Middle frontal gyrus (tissue), 1 donor: Measurements from ENCODE around the gene ZRSR2.

Source experiments
- DNase-seq: peaks from one replicate; pipeline ENCODE4 v3.0.0-alpha.2; 2015; ENCODE audit warnings: low spot score; ENCODE audit errors: extremely low spot score

ZRSR2 gene

DNA sequence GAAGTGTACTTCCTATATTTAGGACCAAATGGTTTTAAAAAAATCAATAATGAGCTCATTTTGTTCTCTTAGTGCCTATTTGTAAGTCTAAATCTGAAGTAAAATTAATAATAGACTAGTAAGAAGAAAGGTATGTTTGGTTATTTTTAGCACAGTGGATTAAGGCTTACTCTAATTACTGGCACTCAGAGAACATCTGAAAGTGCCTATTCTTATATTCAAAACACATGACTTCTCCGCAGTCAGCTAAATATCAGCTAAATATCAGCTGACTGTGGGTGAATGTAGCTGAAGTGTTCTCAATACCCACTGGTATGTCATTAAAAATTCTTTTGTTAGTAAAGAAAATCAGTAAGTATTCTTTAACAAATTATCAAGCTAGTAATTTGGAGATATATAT lies 58.3 kb downstream of the ZRSR2 start:
- DNase-seq: no peak

DNA sequence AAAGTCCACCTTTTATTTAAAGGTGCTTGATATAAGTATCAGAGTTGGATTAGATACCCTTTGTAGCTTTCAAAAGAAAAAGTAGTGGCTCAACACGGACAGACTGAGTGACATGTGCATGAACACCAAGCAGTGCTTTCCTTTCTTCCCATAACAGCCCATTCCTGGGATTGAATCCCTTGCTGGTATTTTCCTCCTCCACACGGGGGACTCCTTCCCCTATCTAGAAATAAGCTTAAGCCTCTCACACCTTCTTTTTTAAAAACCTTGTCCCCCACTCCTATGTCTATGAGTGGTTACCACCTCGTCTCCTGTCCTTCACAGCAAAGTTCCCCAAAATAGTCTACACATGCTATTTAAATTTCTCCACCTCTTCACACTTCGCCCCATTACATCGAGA lies 59.3 kb downstream of the ZRSR2 start:
- no peak for DNase-seq

DNA sequence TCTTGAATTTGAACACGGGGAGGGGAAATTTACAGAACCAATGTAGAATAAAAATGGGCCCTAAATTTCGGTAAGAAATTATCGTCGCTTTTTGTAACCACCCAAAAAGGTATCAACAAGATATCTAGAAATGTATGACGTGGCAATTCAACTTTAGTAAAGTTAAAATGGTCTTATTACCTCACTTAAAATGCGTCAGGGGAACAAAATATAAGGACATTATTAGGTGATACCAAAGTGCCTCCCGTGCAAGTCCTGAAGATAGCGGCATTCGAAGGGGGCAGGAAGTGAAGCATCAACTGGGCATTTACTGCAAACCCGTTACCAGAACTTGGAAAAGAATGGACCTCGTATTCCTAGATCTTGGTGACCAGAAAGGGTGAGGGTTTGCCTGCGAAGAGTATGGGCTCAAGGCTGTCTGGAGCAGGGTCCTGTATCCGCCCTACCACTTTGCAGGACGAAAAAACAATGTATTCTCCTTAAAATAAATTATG lies 63.3 kb downstream of the ZRSR2 start:
- DNase-seq: no peak

DNA sequence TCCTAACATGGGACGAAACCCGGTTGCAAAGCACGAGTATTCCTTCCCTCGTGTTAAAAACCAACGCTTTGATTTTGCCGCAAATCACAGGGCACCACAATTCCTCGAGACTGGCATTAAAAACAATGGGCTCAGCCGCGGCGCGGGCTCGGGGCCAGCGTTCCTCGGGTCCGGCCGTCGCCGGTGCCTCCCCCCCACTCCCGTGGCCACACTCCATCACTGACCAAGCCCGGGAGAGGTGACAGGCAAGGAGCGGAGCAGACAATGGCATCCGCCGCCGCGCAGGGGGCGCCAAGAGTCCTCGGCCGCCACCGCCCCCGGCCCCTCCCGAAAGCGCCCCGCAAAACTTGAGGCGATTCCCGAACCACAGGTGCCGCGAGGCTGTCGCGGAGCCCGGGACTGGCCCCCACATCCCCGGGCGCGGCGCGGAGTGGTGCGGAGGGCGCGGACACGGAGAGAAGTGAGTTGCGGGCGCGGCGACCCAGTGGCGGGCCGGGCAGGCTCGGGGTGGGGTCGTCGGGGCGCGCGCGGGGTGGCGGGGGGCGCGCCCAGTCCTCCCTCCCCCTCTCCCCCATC lies 63.9 kb downstream of the ZRSR2 start:
- DNase-seq: no peak

DNA sequence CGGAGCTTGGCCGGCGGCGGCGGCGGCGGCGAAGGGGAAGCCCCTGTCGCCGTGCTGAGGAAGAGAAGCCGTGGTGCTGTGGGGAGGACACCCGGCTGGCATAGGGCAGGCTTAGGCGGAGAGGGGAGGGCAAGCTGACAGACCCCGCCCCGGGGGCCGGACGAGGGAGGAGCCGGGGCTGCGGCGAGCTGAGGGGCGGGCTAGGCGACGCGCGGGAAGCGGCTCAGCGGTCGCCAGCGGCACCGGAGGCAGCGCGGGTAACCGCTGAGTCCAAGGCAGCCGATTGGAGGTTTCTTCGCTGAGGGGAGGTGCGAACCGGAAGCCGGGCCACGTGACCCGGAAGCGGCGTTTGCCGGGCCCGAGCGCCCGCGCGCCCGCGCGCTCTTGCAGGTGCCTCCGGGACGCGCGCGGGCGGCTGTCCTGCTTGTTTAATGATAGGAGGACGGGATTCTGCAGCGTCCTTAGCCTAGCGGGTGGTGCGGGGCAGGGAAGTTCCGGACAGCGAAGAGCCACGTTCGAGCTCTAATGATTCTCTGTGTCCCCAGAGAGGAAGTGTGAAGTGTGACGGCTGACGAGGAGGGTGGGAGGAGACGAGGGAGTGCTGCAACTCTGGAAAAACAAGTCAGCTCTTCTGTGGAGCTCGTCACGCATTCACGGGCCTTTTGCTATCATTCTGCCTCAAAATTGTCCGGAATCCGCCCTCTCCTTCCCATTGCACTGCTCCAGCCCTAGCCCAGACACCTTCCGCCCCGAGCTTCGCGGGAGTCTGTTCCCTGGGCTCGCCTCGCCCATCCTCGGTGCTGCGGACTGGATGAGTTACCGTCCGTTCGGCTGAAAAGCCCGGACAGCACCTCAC lies 64.7 kb downstream of the ZRSR2 start, which contains the start of gene AP1S2:
TSS of gene AP1S2 (minus strand) at position 102 of the 856 bp plus-strand sequence. CDS start 2,289 bp downstream, outside the sequence.
- DNase-seq: peak; percentile 80

DNA sequence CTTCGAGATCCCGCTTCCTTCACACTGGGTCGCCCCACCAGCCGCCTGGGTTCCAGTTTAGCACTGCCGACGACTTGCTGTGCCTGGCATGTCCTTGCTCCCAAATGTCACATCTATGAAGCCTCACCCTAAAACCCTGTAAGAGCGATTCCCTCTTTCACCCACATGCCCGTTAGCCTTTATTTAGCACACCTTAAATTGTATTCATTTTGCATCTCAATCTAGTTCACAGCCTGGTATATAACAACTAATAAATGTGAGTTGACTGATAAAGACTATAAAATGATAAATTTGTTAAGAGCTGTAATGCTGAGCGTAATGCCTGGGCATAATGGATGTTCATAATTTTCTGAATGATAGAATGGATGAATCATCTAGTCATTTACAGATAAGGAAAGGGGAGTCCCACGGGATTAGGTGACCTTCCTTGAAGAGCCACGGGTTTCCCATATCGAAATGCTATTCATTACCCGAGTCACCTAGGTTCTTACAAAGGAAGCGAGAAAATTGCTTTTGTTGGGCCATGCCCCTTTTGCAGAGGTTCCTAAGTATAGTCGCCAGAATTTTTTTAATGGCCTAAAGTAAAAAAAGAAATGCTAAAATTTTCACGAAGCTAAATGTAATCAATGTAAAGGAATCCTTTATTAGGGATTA lies 65.4 kb downstream of the ZRSR2 start:
- DNase-seq: no peak

DNA sequence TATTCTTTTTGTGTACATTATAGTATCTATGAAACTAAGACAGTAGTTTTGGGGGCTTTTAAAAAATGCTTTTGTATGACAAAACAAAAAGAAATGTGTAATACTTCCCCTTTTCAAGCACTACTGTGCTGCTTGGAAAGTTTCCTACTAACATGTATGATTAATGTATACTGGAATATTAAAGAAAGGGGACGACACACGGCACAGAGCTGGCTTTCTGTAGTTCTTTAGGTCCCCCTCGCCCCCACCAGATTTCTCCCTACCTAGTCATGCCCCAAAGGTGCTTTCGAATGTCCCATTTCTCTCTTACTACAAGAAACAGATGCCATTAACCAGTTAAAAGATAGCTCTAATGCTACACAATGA lies 65.9 kb downstream of the ZRSR2 start:
- DNase-seq: no peak

DNA sequence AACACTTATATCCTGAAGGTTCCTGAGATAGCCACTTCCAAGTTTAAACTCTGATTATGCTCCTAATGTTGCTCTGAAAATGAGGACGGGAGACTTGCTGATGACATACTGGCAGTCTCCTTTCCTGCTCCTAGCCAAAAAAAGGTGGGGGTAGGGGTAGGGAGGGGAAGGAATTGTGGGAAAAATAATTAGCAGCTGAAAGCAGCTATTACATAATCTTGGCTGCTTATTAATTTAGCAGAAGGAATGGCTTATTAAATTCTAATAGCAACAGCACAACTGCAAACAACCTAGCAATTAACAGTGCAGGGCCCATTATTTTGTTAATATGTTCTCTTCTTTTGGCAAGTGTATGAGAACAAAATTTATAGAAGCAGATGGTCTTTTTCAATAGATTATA lies 66.4 kb downstream of the ZRSR2 start:
- no peak for DNase-seq

DNA sequence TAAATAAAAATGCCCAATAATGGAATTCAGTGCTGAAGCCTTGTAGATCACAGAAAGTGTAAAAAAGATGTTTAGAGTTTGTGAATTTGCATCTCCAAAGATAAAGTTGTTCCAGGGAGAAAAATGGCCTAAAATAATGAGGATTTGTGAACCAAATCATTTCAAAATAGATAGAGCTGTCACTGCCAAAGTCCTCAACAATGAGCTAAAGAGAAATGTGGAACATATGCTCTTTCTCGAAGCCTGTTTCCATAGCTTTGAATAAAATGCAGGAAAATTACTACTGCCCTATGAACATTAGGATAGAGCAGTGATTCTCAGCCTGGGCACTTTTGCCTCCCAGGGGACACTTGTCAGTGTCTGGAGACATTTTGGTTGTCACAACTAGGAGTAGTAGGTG lies 67.8 kb downstream of the ZRSR2 start:
- no peak for DNase-seq

DNA sequence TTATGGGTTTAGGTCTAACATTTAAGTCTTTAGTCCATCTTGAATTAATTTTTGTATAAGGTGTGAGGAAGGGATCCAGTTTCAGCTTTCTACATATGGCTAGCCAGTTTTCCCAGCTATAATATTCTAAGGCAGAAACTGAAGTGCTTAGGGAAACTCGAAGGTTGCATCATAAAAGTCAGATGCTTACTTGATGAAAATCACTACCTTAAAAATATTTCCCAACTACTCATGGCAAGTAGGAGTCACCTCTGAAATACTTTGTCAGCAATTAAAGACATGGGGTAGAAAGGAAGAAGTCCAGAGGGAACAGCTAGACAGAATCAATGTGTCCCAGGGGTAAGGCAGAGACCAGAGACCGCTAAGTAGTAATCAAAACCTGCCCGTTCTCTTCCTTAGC lies 70.6 kb downstream of the ZRSR2 start:
- no peak for DNase-seq

DNA sequence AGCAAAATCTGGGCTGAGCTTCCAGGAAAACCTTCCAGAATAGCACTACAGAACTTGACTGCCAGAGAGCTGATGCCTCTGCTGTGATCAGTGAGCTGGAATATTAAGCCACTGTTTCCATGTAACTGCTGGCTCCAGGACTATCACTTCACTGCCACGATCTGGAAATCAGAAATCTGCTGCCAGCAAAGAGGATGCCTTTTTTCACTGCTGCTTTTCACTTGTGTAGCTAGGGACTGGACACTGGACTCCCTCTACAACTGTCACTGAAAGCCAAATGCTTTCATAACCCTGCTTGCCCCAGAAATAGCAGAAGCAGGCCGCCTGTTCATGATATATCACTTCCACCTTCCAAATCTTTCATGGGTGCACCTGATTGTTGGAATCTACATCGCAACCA lies 73.7 kb downstream of the ZRSR2 start:
- DNase-seq: no peak

DNA sequence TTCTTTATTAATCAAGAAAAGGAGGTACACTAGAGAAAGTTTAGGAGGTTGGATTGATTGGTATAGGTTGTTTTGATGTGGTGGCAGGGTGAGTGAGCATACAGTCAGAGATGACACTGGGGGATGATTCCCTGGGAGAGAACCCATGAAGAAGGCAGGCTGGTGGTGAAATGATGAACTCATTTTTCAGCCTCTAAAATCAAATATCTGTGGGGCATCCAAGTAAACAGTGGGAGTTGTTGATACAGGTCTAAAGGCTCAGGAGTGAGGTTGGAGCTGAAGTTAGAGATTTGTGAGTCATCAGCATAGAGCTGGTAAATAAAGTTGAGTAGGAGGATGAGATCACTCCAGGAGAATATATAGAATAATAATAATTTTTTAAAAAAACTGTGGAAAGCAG lies 74.3 kb downstream of the ZRSR2 start:
- no peak for DNase-seq

DNA sequence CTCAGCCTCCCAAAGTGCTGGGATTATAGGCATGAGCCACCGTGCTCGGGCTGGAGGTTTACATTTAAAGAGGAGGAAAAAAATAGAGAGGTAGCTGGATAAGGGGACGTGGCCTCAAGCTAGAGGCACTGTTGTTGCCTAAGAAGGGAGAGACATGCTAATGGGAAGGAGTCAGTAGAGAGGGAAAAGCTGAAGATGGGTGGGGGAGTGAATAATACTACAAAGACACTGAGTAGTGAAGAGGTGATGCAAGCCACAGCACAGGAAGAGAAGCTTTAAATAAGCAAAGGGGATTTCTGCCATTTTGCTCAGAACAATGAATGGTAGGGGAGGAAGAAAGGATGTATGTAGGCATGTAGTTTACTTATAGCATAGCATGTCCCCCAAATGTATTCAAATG lies 75.9 kb downstream of the ZRSR2 start:
- no peak for DNase-seq

DNA sequence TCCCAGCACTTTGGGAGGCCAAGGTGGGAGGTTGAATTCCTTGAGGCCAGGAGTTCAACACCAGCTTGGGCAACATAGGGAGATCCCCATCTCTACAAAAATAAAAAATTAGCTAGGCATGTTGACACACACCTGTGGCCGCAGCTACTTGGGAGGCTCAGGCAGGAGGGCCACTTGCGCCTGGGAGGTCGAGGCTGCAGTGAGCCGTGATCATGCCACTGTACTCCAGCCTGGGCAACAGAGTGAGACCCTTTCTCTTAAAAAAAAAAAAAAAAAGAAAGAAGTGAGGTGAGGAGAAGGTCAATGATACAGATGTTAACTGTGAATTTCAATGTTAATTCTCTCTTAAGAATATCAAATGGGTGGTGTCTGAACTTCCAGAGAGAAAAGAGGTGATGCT lies 79.4 kb downstream of the ZRSR2 start:
- DNase-seq: no peak

DNA sequence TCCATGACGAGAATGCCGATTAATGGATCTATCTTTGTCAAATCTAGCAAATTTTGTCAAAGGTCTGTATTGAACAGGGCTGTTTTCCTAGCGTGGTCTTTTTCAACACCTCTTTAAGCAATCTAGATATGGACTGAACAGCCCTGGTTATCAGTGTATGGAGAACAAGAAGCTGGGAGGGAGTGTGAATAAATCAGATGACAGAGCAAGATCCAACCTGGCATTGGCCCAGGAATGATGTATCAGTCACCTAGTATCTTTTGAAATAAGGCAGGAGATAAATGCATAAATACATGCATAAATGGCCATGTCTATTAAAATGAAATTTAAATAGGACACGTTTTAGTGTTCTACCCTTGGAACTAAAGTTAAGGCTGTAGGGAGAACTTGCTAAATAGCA lies 80.0 kb downstream of the ZRSR2 start:
- DNase-seq: no peak
